Lower lobe of right lung (tissue), 2 donors: ENCODE results near the gene CMIP. TPM values are rescaled to one million over a fixed set of nuclear protein-coding genes. Genes with fewer than 3 reads are reported as not detected.

Experiments used
- ATAC-seq, 2 donors: fragments of 200-7000 bp; cut with Tn5 transposase; one replicate each; pipeline ENCODE4 v1.9.1; 2020 to 2022; ENCODE audit warnings: mild to moderate bottlenecking in 2 of 2, moderate library complexity in 2 of 2
- DNase-seq: peaks from one replicate; pipeline ENCODE4 v3.0.0-alpha.2; 2020
- H3K27ac ChIP-seq: fragments of 200-600 bp; one replicate; pipeline ENCODE4 v1.8.0; 2022
- H3K27me3 ChIP-seq: fragments of 200-600 bp; one replicate; pipeline ENCODE4 v1.8.0; 2022; ENCODE audit warnings: low read depth
- H3K36me3 ChIP-seq: fragments of 200-600 bp; one replicate; pipeline ENCODE4 v1.8.0; 2022; ENCODE audit warnings: mild to moderate bottlenecking
- H3K4me1 ChIP-seq: fragments of 200-600 bp; one replicate; pipeline ENCODE4 v1.8.0; 2022
- H3K4me3 ChIP-seq: fragments of 200-600 bp; one replicate; pipeline ENCODE4 v1.8.0; 2022; ENCODE audit warnings: mild to moderate bottlenecking
- H3K9me3 ChIP-seq: fragments of 200-600 bp; one replicate; pipeline ENCODE4 v1.8.0; 2022
- intact Hi-C: fragments of 100-400 bp; cut with DNase I; formaldehyde crosslinking; loops from one replicate; pipeline ENCODE4 v1.11.0; 2022
- total RNA-seq: library from RNA; stranded (reverse); fragmentation: NEBNext Ultra II Directional; extraction: Animal tissue kit (Norgen Biotek cat#: 25700); gene quantifications from one replicate; pipeline ENCODE4 v1.2.1, GENCODE V29; 2021
- TF ChIP-seq, protein P1 (sequence below): fragments of 200-600 bp; IDR thresholded peaks from one replicate; pipeline ENCODE4 v1.8.0; 2022; ENCODE audit warnings: antibody characterized with exemption, mild to moderate bottlenecking
- donor health status: DM: no; HTN: yes; CAD: no; lungs with severe emphysema.

The CMIP gene
- total RNA-seq, 1 donor from 2014 or later, result 77.4 TPM

DNA sequence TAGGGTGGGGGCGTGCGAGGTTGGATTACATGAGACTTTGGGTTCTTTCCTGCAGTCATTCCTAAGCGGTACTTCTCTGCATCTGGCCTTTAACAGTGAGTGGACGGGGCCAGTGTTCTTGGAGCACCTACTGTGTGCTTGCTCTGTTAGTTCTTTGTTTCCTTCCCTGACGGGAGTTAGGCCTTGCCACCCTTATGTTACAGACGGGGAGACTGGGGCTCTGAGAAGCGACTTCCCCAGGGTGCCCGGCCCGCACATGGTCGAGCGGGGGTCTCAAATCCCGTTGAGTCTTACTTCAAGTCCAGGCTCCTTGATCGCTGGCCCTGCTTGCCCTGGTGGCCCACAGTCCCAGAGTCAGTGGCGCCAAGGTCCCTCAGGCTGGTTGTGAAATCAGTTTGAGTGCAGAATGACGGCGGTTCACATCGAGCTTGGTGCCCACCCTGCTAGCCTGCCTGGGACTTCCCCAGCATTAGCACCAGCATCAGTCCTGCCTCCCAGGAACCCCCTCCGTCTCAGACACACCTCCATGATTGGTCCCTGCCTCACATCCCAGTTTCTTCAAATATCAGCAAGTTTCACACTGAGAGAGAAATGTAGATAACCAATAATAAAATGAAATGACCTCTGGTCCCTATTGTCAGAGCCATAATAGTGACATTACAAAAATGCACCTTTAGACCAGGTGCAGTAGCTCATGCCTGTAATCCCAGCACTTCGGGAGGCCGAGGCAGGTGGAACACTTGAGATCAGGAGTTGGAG, 128.0 kb downstream of the CMIP start:
- DNase-seq (no peak), ATAC-seq (no peak)
- no peaks in the 10 kb centered on the region for H3K27me3 ChIP-seq
- no peaks in the 10 kb centered on the region for H3K36me3 ChIP-seq
- H3K4me3 ChIP-seq, result no peak overlapping the region
- intact Hi-C loops, result no loop called here
- TF ChIP-seq, protein P1, sequence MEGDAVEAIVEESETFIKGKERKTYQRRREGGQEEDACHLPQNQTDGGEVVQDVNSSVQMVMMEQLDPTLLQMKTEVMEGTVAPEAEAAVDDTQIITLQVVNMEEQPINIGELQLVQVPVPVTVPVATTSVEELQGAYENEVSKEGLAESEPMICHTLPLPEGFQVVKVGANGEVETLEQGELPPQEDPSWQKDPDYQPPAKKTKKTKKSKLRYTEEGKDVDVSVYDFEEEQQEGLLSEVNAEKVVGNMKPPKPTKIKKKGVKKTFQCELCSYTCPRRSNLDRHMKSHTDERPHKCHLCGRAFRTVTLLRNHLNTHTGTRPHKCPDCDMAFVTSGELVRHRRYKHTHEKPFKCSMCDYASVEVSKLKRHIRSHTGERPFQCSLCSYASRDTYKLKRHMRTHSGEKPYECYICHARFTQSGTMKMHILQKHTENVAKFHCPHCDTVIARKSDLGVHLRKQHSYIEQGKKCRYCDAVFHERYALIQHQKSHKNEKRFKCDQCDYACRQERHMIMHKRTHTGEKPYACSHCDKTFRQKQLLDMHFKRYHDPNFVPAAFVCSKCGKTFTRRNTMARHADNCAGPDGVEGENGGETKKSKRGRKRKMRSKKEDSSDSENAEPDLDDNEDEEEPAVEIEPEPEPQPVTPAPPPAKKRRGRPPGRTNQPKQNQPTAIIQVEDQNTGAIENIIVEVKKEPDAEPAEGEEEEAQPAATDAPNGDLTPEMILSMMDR, result no peak
- no peaks in the 10 kb centered on the region for H3K9me3 ChIP-seq
- H3K4me1 ChIP-seq, result peaks cover 16% of the 10 kb centered on the region
- H3K27ac ChIP-seq, result no peak overlapping the region

DNA sequence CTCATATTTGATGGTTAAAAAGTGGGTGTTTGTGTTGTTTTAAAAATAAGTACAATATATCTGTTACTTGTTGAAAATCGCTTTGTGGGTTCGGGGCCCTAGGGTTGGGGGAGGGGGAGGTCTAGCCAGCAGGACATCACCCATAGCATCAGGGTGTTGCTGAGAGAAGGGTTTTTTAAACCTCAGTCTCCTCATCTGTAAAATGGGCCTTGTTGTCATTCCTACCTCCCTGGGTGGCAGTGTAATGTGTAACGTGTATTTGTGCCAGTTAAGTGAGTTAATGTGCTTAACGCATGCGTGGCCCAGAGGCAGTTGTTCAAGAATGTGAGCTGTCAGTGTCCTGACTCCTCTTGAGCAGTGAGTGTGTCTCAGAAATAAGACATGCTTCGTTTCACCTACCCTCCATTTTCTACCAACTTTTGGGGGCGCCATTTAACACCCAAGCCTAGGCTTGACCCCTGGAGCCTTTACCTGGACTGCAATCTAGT, 129.0 kb downstream of the CMIP start:
- Histone ChIP-seq H3K36me3 (no peaks in the 10 kb centered on the region), H3K4me1 (peaks cover 9% of the 10 kb centered on the region), H3K9me3 (no peaks in the 10 kb centered on the region), H3K4me3 (no peak overlapping the region), H3K27ac (no peak overlapping the region), H3K27me3 (no peaks in the 10 kb centered on the region)
- ATAC-seq (no peak), DNase-seq (no peak)
- intact Hi-C loops, result no loop called here
- TF ChIP-seq, protein P1, result no peak

DNA sequence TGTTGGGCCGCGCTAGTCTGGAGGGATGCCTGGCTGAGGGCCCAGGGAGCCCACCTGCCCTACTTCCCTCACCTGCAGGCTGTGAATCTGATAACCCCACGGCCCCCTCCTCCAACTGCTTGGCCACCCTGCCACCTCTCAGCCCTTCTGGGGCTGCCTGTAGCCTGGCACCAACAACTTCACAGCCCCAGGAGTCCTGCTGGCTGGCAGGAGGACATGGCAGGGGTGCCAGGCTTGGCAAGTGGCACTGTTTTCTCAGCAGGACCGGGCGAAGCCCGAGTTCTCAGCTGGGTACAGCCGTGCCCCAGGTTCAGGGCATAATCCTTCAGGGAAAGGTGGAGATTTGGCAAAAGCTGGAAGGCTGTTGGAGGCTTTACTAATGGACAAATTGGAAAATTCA, 129.6 kb downstream of the CMIP start:
- Histone ChIP-seq H3K27me3 (no peaks in the 10 kb centered on the region), H3K36me3 (no peaks in the 10 kb centered on the region), H3K27ac (no peak overlapping the region), H3K9me3 (no peaks in the 10 kb centered on the region), H3K4me1 (peaks cover 6% of the 10 kb centered on the region), H3K4me3 (no peak overlapping the region)
- TF ChIP-seq, protein P1, result no peak
- intact Hi-C loops, result no loop called here
- DNase-seq (no peak), ATAC-seq (no peak)

DNA sequence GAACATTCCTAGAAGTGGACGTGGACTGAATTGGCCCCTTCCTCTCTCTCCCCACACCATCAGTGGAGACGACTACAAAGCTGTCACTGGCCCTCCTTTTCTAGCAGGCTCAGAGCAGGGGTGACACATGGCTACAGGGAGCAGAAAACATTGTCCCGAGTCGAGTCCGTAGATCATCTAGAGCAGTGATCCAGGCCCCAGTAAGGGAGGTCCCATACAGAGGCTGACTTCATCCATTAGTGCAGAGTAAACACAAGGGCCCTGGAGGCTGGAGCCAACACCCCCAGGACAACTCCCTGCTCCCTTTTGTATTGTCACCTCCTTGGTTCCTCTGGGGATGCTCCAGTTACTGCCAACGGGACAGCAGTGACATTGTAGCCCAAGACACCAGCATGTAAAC, 130.7 kb downstream of the CMIP start:
- ATAC-seq, result no peak

DNA sequence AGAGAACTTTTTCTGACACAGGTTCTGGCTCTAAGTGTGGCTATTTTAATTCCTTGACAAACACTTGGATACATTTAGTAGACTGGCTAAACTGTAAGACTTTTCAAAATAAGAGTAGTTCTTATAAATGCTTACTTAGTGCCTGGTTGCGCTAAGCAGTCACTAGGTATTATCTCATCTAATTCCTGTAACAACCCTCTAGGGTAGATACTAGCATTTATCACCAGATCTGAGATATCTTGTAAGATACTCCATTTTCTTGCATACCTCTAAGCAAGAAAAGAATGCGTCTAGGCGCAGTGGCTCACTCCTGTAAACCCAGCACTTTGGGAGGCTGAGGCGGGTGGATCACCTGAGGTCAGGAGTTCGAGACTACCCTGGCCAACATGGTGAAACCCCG, 131.2 kb downstream of the CMIP start:
- no peak overlapping the region for H3K27ac ChIP-seq
- TF ChIP-seq, protein P1, result no peak
- no peaks in the 10 kb centered on the region for H3K36me3 ChIP-seq
- intact Hi-C loops, result no loop called here
- H3K27me3 ChIP-seq, result no peaks in the 10 kb centered on the region
- no peak for DNase-seq
- no peak for ATAC-seq
- H3K9me3 ChIP-seq, result no peaks in the 10 kb centered on the region
- H3K4me3 ChIP-seq, result no peak overlapping the region
- peaks cover 3% of the 10 kb centered on the region for H3K4me1 ChIP-seq

More for the DNA sequence above, 130.7 kb downstream of the CMIP start:
- no peak for DNase-seq
- Histone ChIP-seq H3K4me1 (no peaks in the 10 kb centered on the region), H3K4me3 (no peak overlapping the region), H3K36me3 (no peaks in the 10 kb centered on the region), H3K9me3 (no peaks in the 10 kb centered on the region), H3K27ac (no peak overlapping the region), H3K27me3 (no peaks in the 10 kb centered on the region)
- TF ChIP-seq, protein P1, result no peak
- intact Hi-C loops, result no loop called here
